Keratinocyte (primary cell): ENCODE results near the gene XPO4. TPM values are rescaled to one million over a fixed set of nuclear protein-coding genes. Genes with fewer than 3 reads are reported as not detected.

Experiments
- DNase-seq: peaks from one replicate; pipeline ENCODE4 v3.0.0-alpha.2; 2011; ENCODE audit warnings: low read depth, missing footprints, low spot score
- FAIRE-seq: peaks from 2 replicates; lab custom pipeline; 2011; peaks lifted over from hg19 to GRCh38; lab: Jason Lieb, UNC
- H2AFZ ChIP-seq: 2 replicates; pipeline ENCODE4 v1.6.0; 2012; ENCODE audit warnings: low read length, control low read depth, inconsistent platforms; ENCODE audit not compliant: control insufficient read depth
- H3K27ac ChIP-seq: 2 replicates; pipeline ENCODE4 v1.5.1; 2011; ENCODE audit warnings: low read length; ENCODE audit not compliant: control insufficient read depth, insufficient read depth
- H3K27me3 ChIP-seq: 3 replicates; pipeline ENCODE4 v1.6.0; 2011; ENCODE audit warnings: low read length; ENCODE audit not compliant: control insufficient read depth, insufficient read depth; ENCODE audit errors: extremely low read depth
- H3K36me3 ChIP-seq, 2 experiments: 2 replicates in 1 of 2; 3 replicates in 1 of 2; pipeline ENCODE4 v1.5.1; 2011; ENCODE audit warnings: low read length in 2 of 2, mild to moderate bottlenecking in 1 of 2; ENCODE audit not compliant: control insufficient read depth in 2 of 2, insufficient read depth in 2 of 2; ENCODE audit errors: extremely low read depth in 1 of 2
- H3K4me1 ChIP-seq: 3 replicates; pipeline ENCODE4 v1.5.1; 2011; ENCODE audit warnings: low read length; ENCODE audit not compliant: control insufficient read depth, insufficient read depth; ENCODE audit errors: extremely low read depth
- H3K4me2 ChIP-seq: 3 replicates; pipeline ENCODE4 v1.6.0; 2011; ENCODE audit warnings: low read depth, low read length; ENCODE audit not compliant: control insufficient read depth, insufficient read depth; ENCODE audit errors: extremely low read depth
- H3K4me3 ChIP-seq, 3 experiments: fragments of 200-600 bp in 1 of 3; sonication (generic) in 1 of 3; 2 replicates in 2 of 3; 3 replicates in 1 of 3; pipeline ENCODE4 v1.5.1; 2011 to 2016; ENCODE audit warnings: low read length in 3 of 3, mild to moderate bottlenecking in 3 of 3, control low read depth in 2 of 3, inconsistent platforms in 1 of 3, low read depth in 1 of 3, mixed read lengths in 1 of 3, mixed run types in 1 of 3, moderate library complexity in 1 of 3; ENCODE audit not compliant: control insufficient read depth in 2 of 3, insufficient read depth in 2 of 3; ENCODE audit errors: extremely low read depth in 1 of 3
- H3K79me2 ChIP-seq: 2 replicates; pipeline ENCODE4 v1.6.0; 2012; ENCODE audit warnings: low read length; ENCODE audit not compliant: control insufficient read depth, insufficient read depth
- H3K9ac ChIP-seq: 3 replicates; pipeline ENCODE4 v1.6.0; 2011; ENCODE audit warnings: low read length; ENCODE audit not compliant: control insufficient read depth, insufficient read depth; ENCODE audit errors: extremely low read depth
- H3K9me1 ChIP-seq: 3 replicates; pipeline ENCODE4 v1.6.0; 2011; ENCODE audit warnings: low read length; ENCODE audit not compliant: control insufficient read depth, insufficient read depth; ENCODE audit errors: extremely low read depth
- H3K9me3 ChIP-seq: 2 replicates; pipeline ENCODE4 v1.5.1; 2012; ENCODE audit warnings: low read depth, low read length; ENCODE audit not compliant: control insufficient read depth
- H4K20me1 ChIP-seq: 3 replicates; pipeline ENCODE4 v1.6.0; 2011; ENCODE audit warnings: low read length; ENCODE audit not compliant: control insufficient read depth, insufficient read depth; ENCODE audit errors: extremely low read depth
- CTCF ChIP-seq, 3 experiments: IDR thresholded peaks in 1 of 3; conservative IDR thresholded peaks in 1 of 3; optimal IDR thresholded peaks in 1 of 3; 2 replicates in 2 of 3; 3 replicates in 1 of 3; pipeline versions ENCODE3 to v1.5.1; 2011; ENCODE audit warnings: low read length in 3 of 3, mild to moderate bottlenecking in 3 of 3, moderate library complexity in 2 of 3, control low read depth in 1 of 3, inconsistent platforms in 1 of 3; ENCODE audit not compliant: insufficient read depth in 2 of 3; ENCODE audit errors: extremely low read depth in 1 of 3
- EZH2 ChIP-seq: IDR thresholded peaks from one replicate; pipeline ENCODE4 v1.6.1; 2012; ENCODE audit warnings: inconsistent platforms, mild to moderate bottlenecking, low read length, moderate library complexity
- dilution Hi-C: fragments of 300-500 bp; cut with MboI; formaldehyde crosslinking; loops from one replicate; pipeline ENCODE4 v1.7.0; 2020; ENCODE audit warnings: low sequenced_read_pairs; ENCODE audit not compliant: extremely low pct_ligation_motif_present
- polyA plus RNA-seq, 5 experiments: library from polyadenylated mRNA; depleted of rRNA in 3 of 5; stranded (reverse) in 3 of 5; stranded (forward) in 1 of 5; unstranded in 1 of 5; fragments of >200 nt; gene quantifications; 1 replicate in 1 of 5; 2 replicates in 3 of 5; 3 replicates in 1 of 5; pipeline versions ENCODE4 v1.2.1 to v1.2.3, GENCODE V29; 2011 to 2012; ENCODE audit warnings: missing spikeins in 2 of 5, low read depth in 1 of 5, low replicate concordance in 1 of 5

Gene XPO4
- polyA plus RNA-seq, 1 donor (not counting 4 experiments of a cell fraction or from before 2014, with no cell fraction given): 16.5 TPM

- H3K27ac ChIP-seq: no peak overlapping the region
- H3K4me3 ChIP-seq: no peak overlapping the region
- H3K36me3 ChIP-seq: peaks cover 0 to 4% of the 10 kb centered on the region in 2 experiments
- peaks cover 7% of the 10 kb centered on the region for H3K4me1 ChIP-seq
- no peak overlapping the region for H2AFZ ChIP-seq
- no peak overlapping the region for H3K4me2 ChIP-seq
- DNase-seq (no peak), FAIRE-seq (no peak)
- no peak for TF ChIP-seq CTCF (optimal IDR thresholded peaks at IDR 0.05 in 1 of 3, IDR thresholded peaks at IDR 0.05 in 1 of 3, conservative IDR thresholded peaks at IDR 0.05 in 1 of 3; ENCODE audit: extremely low read depth in 1 of 3, insufficient read depth in 2 of 3, low read length in 3 of 3)
- no peak for TF ChIP-seq EZH2
- no peaks in the 10 kb centered on the region for H3K9me1 ChIP-seq
- H3K79me2 ChIP-seq: peaks cover 2% of the 10 kb centered on the region
- H3K27me3 ChIP-seq: no peaks in the 10 kb centered on the region
- no peak overlapping the region for H3K9ac ChIP-seq
- no peaks in the 10 kb centered on the region for H3K9me3 ChIP-seq
- dilution Hi-C loops: no loop called here
- peaks cover 2% of the 10 kb centered on the region for H4K20me1 ChIP-seq
These were observed 93.7 kb downstream of the XPO4 start for GRCh38 chr13:20808874-20809273.

GRCh38 chr13:20803180-20803965 lies 99.2 kb downstream of the XPO4 start:
- no peak overlapping the region for H3K27ac ChIP-seq
- H3K36me3 ChIP-seq: peaks cover 2% of the 10 kb centered on the region in 2 experiments
- peaks cover 2% of the 10 kb centered on the region for H3K4me1 ChIP-seq
- H4K20me1 ChIP-seq: no peaks in the 10 kb centered on the region
- H3K9me3 ChIP-seq: no peaks in the 10 kb centered on the region
- H3K4me2 ChIP-seq: no peak overlapping the region
- TF ChIP-seq CTCF (optimal IDR thresholded peaks at IDR 0.05 in 1 of 3, IDR thresholded peaks at IDR 0.05 in 1 of 3, conservative IDR thresholded peaks at IDR 0.05 in 1 of 3; ENCODE audit: extremely low read depth in 1 of 3, insufficient read depth in 2 of 3, low read length in 3 of 3) (no peak), EZH2 (no peak)
- H3K9me1 ChIP-seq: no peaks in the 10 kb centered on the region
- H3K4me3 ChIP-seq: no peak overlapping the region
- no peaks in the 10 kb centered on the region for H3K79me2 ChIP-seq
- dilution Hi-C loops: no loop called here
- no peaks in the 10 kb centered on the region for H3K27me3 ChIP-seq
- H3K9ac ChIP-seq: no peak overlapping the region
- DNase-seq: no peak
- FAIRE-seq: no peak
- no peak overlapping the region for H2AFZ ChIP-seq
